C4-2B (cell line): ENCODE measurements around the gene STARD3NL.
"Not testable (repeated sequence)": the region's sequence is repeated elsewhere in the genome, so short reads cannot be mapped to it uniquely, and the experiment has no call there.

Experiments used
- H3K27ac ChIP-seq: fragments of 450-650 bp; 2 replicates; pipeline ENCODE4 v1.5.1; 2017
- ZFX ChIP-seq: fragments of 450-650 bp; IDR thresholded peaks from 2 replicates; pipeline ENCODE4 v1.6.1; 2017
- TF ChIP-seq, protein P1 (sequence below): fragments of 450-650 bp; conservative IDR thresholded peaks from 2 replicates; pipeline ENCODE4 v1.5.1; 2017; ENCODE audit warnings: mild to moderate bottlenecking

STARD3NL gene

GRCh38 chr7:38241071-38241470, 63.0 kb downstream of the STARD3NL start:
- TF ChIP-seq, protein P1, sequence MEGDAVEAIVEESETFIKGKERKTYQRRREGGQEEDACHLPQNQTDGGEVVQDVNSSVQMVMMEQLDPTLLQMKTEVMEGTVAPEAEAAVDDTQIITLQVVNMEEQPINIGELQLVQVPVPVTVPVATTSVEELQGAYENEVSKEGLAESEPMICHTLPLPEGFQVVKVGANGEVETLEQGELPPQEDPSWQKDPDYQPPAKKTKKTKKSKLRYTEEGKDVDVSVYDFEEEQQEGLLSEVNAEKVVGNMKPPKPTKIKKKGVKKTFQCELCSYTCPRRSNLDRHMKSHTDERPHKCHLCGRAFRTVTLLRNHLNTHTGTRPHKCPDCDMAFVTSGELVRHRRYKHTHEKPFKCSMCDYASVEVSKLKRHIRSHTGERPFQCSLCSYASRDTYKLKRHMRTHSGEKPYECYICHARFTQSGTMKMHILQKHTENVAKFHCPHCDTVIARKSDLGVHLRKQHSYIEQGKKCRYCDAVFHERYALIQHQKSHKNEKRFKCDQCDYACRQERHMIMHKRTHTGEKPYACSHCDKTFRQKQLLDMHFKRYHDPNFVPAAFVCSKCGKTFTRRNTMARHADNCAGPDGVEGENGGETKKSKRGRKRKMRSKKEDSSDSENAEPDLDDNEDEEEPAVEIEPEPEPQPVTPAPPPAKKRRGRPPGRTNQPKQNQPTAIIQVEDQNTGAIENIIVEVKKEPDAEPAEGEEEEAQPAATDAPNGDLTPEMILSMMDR, result no peak
- no peak for TF ChIP-seq ZFX
- H3K27ac ChIP-seq, result peak overlapping the region; percentile 80

GRCh38 chr7:38242814-38243213, 64.8 kb downstream of the STARD3NL start:
- TF ChIP-seq ZFX, result no peak
- TF ChIP-seq, protein P1, result no peak
- H3K27ac ChIP-seq, result peak overlapping the region; percentile 37; the same call in 1 of the 2 replicates

- H3K27ac ChIP-seq, result peak overlapping the region; percentile 37; the same call in 1 of the 2 replicates
These were observed 65.3 kb downstream of the STARD3NL start for GRCh38 chr7:38243345-38243744.

DNA sequence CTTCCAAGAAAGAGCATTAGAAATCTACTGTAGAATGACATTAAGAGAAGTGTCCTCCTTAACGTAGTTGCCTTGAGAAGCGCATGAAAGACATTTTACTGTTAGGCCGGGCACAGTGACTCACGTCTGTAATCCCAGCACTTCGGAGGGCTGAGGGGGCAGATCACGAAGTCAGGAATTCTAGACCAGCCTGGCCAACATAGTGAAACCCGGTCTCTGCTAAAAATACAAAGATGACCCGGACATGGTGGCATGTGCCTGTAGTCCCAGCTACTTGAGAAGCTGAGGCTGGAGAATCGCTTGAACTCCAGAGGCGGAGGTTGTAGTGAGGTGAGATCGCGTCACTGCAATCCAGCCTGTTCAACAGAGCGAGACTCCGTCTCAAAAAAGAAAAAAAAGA, 66.5 kb downstream of the STARD3NL start:
- no peak for TF ChIP-seq ZFX
- TF ChIP-seq, protein P1, result no peak
- H3K27ac ChIP-seq, result 0 out of 2 replicates have a peak overlapping the region, but pooled peaks have one; percentile 22

- no peak overlapping the region for H3K27ac ChIP-seq
These were observed 67.4 kb downstream of the STARD3NL start for GRCh38 chr7:38245409-38245977.

GRCh38 chr7:38248069-38248567, 70.1 kb downstream of the STARD3NL start:
- no peak for TF ChIP-seq ZFX
- TF ChIP-seq, protein P1, result no peak
- no peak overlapping the region for H3K27ac ChIP-seq

More at GRCh38 chr7:38245409-38245977, 67.4 kb downstream of the STARD3NL start:
- TF ChIP-seq, protein P1, result no peak
- TF ChIP-seq ZFX, result no peak

DNA sequence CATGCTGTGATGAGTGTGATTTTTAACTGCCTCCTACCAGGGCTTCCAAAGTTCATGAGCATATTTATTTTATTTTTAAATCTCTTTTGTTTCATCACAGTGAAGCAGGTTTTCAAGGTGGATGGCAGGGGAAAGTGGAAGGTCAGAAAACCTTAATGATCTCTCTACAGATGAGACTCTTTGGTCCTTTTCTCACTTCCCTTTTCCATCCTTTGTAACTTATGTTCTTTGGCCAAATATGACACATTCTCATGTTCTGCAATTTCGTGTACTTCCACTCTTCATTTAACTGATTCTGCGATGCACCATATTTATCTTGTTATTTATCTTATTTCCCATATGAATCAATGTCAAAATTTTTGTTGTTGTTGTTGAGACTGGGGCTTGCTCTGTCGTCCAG, 71.8 kb downstream of the STARD3NL start:
- not testable (repeated sequence) for H3K27ac ChIP-seq

DNA sequence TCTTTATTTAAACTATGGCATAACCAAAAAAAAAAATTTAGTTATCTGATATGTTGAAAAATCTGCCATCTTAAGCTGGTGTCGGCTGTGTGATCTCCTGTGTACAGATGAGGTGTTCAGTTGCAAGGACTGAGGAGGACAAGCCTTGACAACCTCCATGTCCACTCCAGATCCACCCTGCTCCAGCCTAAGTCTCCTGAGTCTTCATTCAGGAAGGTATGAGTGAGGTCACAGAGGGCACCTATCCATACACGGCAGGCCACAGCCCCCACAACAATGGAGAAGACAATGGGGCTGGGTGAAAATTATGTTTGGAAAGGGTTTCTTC, 79.3 kb downstream of the STARD3NL start:
- TF ChIP-seq, protein P1, result no peak
- TF ChIP-seq ZFX, result no peak
- no peak overlapping the region for H3K27ac ChIP-seq

DNA sequence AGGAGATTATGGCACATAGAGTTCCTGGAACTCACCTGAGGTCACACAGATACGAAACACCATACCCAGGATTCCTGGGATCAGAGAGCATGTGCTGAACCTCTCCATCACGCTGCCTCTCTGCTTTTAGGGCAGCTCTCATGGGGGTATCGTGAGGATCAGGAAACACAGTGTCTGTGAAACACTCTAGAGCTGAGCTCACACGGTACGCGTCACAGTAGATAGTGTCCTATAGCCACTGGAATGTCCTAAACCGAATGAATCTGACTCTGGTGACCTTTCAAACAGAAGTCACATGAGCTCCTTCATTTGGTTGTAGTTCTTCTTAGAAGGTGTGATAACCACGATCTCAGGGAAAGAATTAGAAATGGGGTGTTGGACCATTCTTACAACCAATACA, 81.1 kb downstream of the STARD3NL start:
- H3K27ac ChIP-seq, result not testable (repeated sequence)

DNA sequence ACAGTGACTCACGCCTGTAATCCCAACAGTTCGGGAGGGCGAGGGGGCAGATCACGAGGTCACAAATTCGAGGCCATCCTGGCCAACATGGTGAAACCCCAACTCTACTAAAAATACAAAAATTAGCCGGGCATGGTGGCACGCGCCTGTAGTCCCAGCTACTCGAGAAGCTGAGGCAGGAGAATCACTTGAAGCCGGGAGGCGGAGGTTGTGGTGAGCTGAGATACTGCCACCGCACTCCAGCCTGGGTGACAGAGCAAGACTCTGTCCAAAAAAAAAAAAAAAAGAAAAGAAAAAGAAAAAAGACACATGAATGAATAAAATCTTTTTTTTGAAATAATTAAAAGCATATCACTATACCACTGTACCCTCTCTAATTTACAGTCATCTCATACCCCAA, 83.6 kb downstream of the STARD3NL start:
- H3K27ac ChIP-seq, result peak overlapping the region; percentile 13; the same call in 1 of the 2 replicates

GRCh38 chr7:38262026-38262425, 84.0 kb downstream of the STARD3NL start:
- H3K27ac ChIP-seq, result not testable (repeated sequence)
